Peyer's patch (tissue), 4 donors: Measurements from ENCODE around the gene ZNF432.

Source experiments
- CTCF ChIP-seq, 6 experiments: fragments of 450-650 bp in 4 of 6; fragments of 200-600 bp in 2 of 6; sonication (generic) in 1 of 6; IDR thresholded peaks; one replicate each; pipeline ENCODE4 v1.5.1; 2017 to 2019; ENCODE audit warnings: antibody characterized with exemption in 6 of 6, mild to moderate bottlenecking in 3 of 6, moderate library complexity in 1 of 6
- POLR2A ChIP-seq, 2 donors: fragments of 450-650 bp; IDR thresholded peaks; one replicate each; pipeline ENCODE4 v1.5.1; 2017; ENCODE audit warnings: antibody characterized with exemption in 2 of 2, mild to moderate bottlenecking in 2 of 2, moderate library complexity in 2 of 2

DNA sequence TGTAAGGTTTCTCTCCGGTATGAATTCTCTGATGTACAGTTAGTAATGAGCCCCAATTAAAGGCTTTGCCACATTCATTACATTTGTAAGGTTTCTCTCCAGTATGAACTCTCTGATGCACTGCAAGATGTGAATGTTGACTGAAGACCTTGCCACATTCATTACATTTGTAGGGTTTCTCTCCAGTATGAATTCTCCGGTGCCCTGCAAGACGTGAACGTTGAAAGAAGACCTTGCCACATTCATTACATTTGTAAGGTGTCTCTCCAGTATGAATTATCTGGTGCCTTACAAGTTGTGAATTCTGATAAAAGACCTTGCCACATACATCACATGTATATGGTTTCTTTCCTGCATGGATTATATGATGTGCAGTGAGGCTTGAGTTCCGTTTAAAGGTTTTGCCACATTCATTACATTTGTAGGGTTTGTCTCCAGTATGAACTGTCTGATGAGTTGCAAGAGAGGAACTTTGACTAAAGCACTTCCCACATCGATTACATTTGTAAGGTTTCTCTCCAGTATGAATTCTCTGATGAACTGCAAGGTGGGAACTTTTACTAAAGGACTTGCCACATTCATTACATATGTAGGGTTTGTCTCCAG is 17.7 kb upstream of the ZNF432 start:
- TF ChIP-seq POLR2A (IDR thresholded peaks at IDR 0.05) (no peak), CTCF (IDR thresholded peaks at IDR 0.05) (no peak)
